Aorta (tissue), 5 donors: Measurements from ENCODE around the gene NAIF1. TPM values are rescaled to one million over a fixed set of nuclear protein-coding genes. Genes with fewer than 3 reads are reported as not detected.

Experiments
- ATAC-seq: fragments of 200-7000 bp; cut with Tn5 transposase; one replicate; pipeline ENCODE4 v1.9.1; 2022; ENCODE audit warnings: moderate library complexity; ENCODE audit not compliant: low FRiP score
- DNase-seq, 2 donors: peaks; one replicate each; pipeline ENCODE4 v3.0.0-alpha.2; 2020
- H3K27ac ChIP-seq, 2 donors: one replicate each; pipeline ENCODE4 v1.5.1; 2013; ENCODE audit warnings: low read length in 2 of 2, mild to moderate bottlenecking in 2 of 2, moderate library complexity in 2 of 2, control low read depth in 1 of 2, inconsistent platforms in 1 of 2, low read depth in 1 of 2
- H3K27me3 ChIP-seq, 2 donors: one replicate each; pipeline ENCODE4 v1.6.1; 2013; ENCODE audit warnings: control low read depth in 1 of 2, low read length in 1 of 2, mild to moderate bottlenecking in 1 of 2, moderate library complexity in 1 of 2; ENCODE audit not compliant: insufficient read depth in 2 of 2, control insufficient read depth in 1 of 2
- H3K36me3 ChIP-seq, 2 donors: one replicate each; pipeline ENCODE4 v1.6.1; 2013; ENCODE audit warnings: control low read depth in 1 of 2, low read length in 1 of 2, mild to moderate bottlenecking in 1 of 2; ENCODE audit not compliant: insufficient read depth in 2 of 2, control insufficient read depth in 1 of 2
- H3K4me1 ChIP-seq, 2 donors: one replicate each; pipeline ENCODE4 v1.6.1; 2013; ENCODE audit warnings: low read length in 2 of 2, control low read depth in 1 of 2, mild to moderate bottlenecking in 1 of 2, moderate library complexity in 1 of 2; ENCODE audit not compliant: insufficient read depth in 2 of 2, control insufficient read depth in 1 of 2
- H3K4me3 ChIP-seq, 2 donors: one replicate each; pipeline ENCODE4 v1.5.1; 2013; ENCODE audit warnings: low read length in 2 of 2, control low read depth in 1 of 2, mild to moderate bottlenecking in 1 of 2
- H3K9me3 ChIP-seq: one replicate; pipeline ENCODE4 v1.6.1; 2013; ENCODE audit warnings: mild to moderate bottlenecking, low read length; ENCODE audit not compliant: control insufficient read depth
- WGBS, 2 donors: extraction: QIAGEN DNeasy Blood & Tissue Kit; methylation state at CpG; one replicate each; pipeline ENCODE4 v1.1.7; 2013; 5-methylcytosine and 5-hydroxymethylcytosine counted together
- intact Hi-C, 2 donors: fragments of 100-400 bp; cut with DNase I; formaldehyde crosslinking; loops; one replicate each; pipeline versions ENCODE4 v1.14.2 to v1.15.0; 2022
- polyA plus RNA-seq, 2 donors: library from polyadenylated mRNA; stranded (reverse); fragments of 200-250 nt; gene quantifications; one replicate each; pipeline ENCODE4 v1.2.3, GENCODE V29; 2013
- total RNA-seq, 2 donors: library from RNA; stranded (reverse); fragmentation: NEBNext Ultra II Directional; extraction: Animal tissue kit (Norgen Biotek cat#: 25700); gene quantifications; one replicate each; pipeline ENCODE4 v1.2.1, GENCODE V29; 2021
- donor health status: healthy with polysubstance abuse.
- donor health status: Bipolar disorder and iron deficiency.
- donor health status: DM: no; HTN: no; CAD: no.
- donor health status: DM: no; HTN: no; CAD: no.
- donor health status: DM: yes; HTN: yes; CAD: no.

The NAIF1 gene
- total and polyA plus RNA-seq, 4 donors: 5.4 to 10.4 (median 8.0) TPM

DNA sequence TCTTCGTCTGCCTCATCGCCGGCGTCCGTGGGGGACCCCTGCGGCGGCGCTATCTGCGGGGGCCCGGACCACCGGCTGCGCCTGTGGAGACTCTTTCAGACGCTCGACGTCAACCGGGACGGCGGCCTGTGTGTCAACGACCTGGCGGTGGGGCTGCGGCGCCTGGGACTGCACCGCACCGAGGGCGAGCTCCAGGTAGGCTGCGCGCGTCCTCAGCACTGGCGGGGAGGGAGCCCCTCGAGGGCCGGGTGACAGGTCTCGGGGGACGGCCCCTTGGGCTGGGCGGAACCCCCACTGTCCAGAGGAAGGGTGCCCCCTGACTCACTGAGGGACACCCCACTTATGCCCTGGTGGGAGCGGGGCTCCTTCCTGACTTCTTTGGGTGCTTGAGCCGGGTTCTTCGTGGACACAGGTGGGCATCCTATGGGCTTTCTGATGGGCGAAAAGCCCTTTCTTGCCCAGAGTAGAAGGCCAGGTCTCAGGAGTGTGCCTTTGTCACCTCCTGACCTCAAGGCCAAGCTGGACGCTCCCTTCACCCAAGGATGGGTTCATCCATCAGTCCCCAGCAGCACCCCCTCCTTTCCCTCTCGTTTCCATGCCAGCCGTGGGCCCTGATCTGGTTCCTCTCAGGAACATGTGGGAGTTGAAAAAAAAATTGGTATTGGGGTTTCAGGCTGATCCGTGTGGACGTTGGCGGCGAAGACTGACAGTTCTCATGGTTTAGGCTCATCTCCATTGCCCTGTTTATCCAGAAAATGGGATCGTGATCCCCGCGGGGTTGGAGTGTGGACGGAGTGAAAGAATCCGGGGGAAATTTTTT, 1.5 kb upstream of the NAIF1 start:
- H3K27me3 ChIP-seq: no peaks in the 10 kb centered on the region
- peaks cover 2 to 7% of the 10 kb centered on the region in 2 donors for H3K4me1 ChIP-seq
- H3K9me3 ChIP-seq: no peaks in the 10 kb centered on the region
- ATAC-seq: no peak
- intact Hi-C loops: no loop called here
- 0 to 1% methylated on average over 45 to 50 of the region's 50 CpGs for WGBS, 2 donors
- peak overlapping the region; percentile 70 to 95 for H3K27ac ChIP-seq
- peak overlapping the region; percentile 81 to 91 for H3K4me3 ChIP-seq
- H3K36me3 ChIP-seq: no peaks in the 10 kb centered on the region
- peak; percentile 62 to 79 for DNase-seq

DNA sequence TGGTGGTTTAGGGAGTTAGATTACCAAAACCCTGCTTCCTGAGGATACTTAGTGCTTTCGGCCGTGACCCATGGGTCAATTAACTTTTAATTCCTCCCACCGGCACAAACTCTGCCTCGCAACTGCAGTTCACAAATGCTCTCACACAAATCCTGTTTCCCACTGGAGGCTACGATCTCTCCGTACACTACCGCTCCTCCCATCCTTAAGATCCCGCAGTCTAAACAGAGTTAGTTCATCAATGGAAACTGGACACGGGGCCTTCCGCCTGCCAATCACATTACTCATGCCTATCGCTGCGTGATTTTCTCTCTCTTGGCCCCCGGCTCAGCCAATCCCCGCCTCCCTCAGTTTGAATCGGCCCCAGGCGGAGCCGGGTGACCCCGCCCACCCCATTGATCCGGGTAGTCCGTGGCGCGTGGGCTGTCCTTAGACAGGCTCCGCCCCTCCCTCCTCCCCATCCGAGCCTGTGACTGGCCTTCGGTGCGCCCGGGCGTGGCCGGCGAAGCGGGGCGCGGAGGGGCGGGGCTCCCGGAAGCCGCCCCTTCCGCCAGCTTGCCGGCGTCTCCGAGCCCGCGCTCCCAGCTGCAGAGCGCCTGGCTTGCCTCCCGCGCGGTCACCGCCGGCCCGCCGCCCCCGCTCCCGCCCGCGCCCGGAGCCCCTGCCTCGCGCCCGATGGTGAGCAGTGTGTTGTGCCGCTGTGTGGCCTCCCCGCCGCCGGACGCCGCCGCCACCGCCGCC, 695 bp upstream of the NAIF1 start, which contains the start of gene SLC25A25:
Gene SLC25A25, plus strand, starts transcription at position 588 of the 741 bp plus-strand sequence. Its CDS starts 88 bp downstream, at position 676.
- Histone ChIP-seq H3K36me3 (no peaks in the 10 kb centered on the region), H3K27ac (peak within 1 kb of the TSS; percentile 70 to 95), H3K9me3 (no peaks in the 10 kb centered on the region), H3K4me1 (peaks cover 2 to 7% of the 10 kb centered on the region in 2 donors), H3K27me3 (no peaks in the 10 kb centered on the region), H3K4me3 (peak within 1 kb of the TSS; percentile 81 to 91)
- 0 to 1% methylated on average over 51 to 67 of the region's 67 CpGs for WGBS, 2 donors
- ATAC-seq: peak; percentile 96
- DNase-seq: peak; percentile 100
- intact Hi-C loops: no loop called here

DNA sequence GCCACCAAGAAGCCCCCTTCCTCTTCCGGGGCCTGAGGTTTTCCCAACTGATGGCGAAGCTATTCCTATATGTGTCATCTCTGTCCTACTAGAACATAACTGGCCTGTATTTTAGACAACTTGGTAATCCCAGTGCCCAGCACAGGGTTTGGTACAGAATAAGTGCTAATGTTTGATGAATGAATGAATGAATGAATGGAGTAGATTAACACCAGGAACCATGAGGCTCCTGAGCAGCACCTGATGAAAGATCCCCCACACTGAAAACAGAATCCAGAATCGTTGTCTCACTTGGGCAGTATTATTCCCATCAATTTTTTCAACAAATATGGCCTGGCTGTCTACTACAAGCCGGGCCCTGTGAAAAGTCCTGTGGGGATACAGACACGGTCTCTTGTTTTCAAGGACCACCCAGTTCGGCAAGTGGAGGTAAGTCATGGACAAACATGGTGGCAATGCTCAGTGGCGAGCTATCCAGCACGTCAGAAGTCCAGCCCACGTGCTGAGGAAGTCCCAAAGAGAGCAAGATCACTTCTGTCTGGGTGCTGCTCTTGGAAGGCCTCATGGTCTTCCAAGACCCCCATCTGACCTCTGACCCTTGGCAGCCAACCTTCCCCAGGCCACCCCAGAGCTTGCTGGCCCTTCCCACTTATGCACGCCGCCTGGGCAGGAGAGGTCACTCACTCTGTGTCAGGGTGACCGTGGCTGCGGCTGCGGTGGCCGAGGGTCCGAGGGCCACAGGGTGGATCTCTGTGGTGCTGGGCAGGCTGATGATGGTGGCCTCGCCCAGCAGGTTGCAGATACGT, 1.0 kb downstream of the NAIF1 start:
- Histone ChIP-seq H3K4me1 (peaks cover 0 to 2% of the 10 kb centered on the region in 2 donors), H3K9me3 (no peaks in the 10 kb centered on the region), H3K4me3 (peak overlapping the region in 1 of 2 donors; percentile 1), H3K27ac (no peak overlapping the region), H3K36me3 (peaks cover 0 to 1% of the 10 kb centered on the region in 2 donors), H3K27me3 (no peaks in the 10 kb centered on the region)
- peak in 1 of 2 donors; percentile 60 for DNase-seq
- intact Hi-C loops: no loop called here
- no peak for ATAC-seq
- 93 to 94% methylated on average over 18 of the region's 18 CpGs for WGBS, 2 donors

DNA sequence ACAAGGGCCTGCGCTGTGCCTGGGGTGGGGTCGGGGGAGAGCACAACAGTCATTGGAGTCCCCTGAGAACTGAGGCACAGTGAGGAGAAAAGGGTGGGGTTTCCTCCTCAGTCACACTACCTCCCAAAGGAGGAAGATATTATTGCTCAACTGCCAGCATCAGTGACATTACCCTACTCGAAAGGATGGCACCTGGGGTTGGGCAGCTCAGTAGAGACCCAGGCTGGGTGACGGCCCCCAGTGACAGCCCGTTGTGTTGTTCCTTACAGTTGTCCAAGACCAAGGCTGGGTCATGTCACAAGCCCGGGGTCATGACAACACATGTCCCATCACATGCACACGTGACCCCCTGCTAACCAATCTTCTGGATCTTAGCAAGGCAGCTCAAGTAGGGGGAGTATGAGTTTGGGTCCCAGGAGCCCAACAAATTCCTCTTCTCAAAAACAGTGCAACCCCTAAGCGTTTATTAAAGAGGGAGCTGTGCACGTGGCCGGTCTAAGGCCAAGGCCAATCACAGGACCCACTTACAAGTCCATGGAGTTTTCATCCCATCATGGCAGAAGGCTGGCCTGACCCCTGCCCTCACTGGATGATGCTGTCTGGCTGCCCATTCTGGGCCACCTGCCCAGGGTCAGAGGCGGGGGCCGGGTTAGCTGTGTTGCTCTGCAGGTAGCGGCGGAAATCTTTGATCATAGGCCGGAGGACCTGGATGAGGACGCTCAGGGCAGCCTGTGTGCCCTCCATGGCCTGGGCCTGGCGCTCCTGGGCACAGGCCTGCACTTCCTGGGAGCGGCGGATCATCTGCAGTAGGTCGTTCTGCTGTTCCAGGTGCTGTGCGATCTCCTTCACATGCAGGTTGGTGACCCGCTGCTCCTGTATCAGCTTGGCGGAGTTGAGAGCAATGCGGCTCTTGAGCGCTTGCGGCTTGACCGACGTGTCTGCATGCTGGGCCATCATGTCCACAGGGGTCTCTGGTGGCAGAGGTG, 4.0 kb downstream of the NAIF1 start:
- no peaks in the 10 kb centered on the region for H3K27me3 ChIP-seq
- DNase-seq (no peak), ATAC-seq (no peak)
- no peak overlapping the region for H3K4me3 ChIP-seq
- 94 to 95% methylated on average over 28 of the region's 28 CpGs for WGBS, 2 donors
- peaks cover 0 to 1% of the 10 kb centered on the region in 2 donors for H3K36me3 ChIP-seq
- intact Hi-C loops: loop anchor here in 1 of 2 donors (5.0 kb wide), 1 partner anchor 39 kb away; no protein-coding TSS in a partner anchor
- no peaks in the 10 kb centered on the region for H3K9me3 ChIP-seq
- no peak overlapping the region for H3K27ac ChIP-seq
- peaks cover 0 to 2% of the 10 kb centered on the region in 2 donors for H3K4me1 ChIP-seq

- Histone ChIP-seq H3K4me3 (no peak overlapping the region), H3K9me3 (no peaks in the 10 kb centered on the region), H3K27me3 (no peaks in the 10 kb centered on the region), H3K36me3 (peaks cover 0 to 1% of the 10 kb centered on the region in 2 donors), H3K27ac (no peak overlapping the region), H3K4me1 (peaks cover 0 to 2% of the 10 kb centered on the region in 2 donors)
- ATAC-seq (no peak), DNase-seq (no peak)
- intact Hi-C loops: loop anchor here in 1 of 2 donors (5.0 kb wide), 1 partner anchor 40 kb away; no protein-coding TSS in a partner anchor
- 75 to 77% methylated on average over 6 of the region's 6 CpGs for WGBS, 2 donors
These were observed 4.8 kb downstream of the NAIF1 start for GRCh38 chr9:128062279-128062678.

DNA sequence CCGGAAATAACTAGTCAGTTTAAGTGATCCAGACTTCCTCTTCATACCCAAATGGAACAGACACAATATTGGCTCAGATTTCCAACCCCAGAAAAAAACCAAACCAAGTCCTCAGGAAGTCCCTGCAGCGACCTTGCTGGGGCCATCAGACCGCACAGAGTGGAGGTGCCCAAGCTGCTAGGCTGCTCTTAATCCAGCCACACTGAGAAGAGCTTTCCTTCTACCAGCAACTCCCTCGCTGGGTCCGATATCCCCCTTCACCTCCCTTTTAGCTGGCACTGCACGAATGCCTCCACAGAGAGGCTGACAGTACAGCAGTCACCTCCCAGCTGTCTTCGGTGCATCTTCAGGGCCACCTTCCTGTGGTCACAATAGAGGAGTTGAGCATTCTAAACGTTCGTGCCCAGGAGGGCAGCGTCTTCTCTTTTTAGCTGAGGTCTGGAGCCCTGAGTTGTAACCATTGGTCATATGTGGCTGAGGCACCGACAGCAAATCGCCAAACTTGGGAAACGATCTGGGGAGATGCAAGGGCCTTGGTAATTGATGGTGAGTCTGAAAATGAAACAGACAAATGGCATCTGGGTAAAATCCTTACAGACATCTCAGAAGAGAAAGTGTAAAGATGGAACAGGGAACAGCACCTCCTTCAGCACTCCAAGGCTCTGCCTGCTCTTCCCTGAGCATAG, 5.7 kb downstream of the NAIF1 start:
- no peaks in the 10 kb centered on the region for H3K9me3 ChIP-seq
- no peak for DNase-seq
- WGBS, 2 donors: 75% methylated on average over 13 of the region's 13 CpGs
- H3K27ac ChIP-seq: no peak overlapping the region
- H3K36me3 ChIP-seq: peaks cover 0 to 1% of the 10 kb centered on the region in 2 donors
- H3K4me3 ChIP-seq: no peak overlapping the region
- H3K4me1 ChIP-seq: no peaks in the 10 kb centered on the region
- H3K27me3 ChIP-seq: no peaks in the 10 kb centered on the region
- no peak for ATAC-seq
- intact Hi-C loops: loop anchor here in 1 of 2 donors (5.0 kb wide), 1 partner anchor 41 kb away; no protein-coding TSS in a partner anchor

DNA sequence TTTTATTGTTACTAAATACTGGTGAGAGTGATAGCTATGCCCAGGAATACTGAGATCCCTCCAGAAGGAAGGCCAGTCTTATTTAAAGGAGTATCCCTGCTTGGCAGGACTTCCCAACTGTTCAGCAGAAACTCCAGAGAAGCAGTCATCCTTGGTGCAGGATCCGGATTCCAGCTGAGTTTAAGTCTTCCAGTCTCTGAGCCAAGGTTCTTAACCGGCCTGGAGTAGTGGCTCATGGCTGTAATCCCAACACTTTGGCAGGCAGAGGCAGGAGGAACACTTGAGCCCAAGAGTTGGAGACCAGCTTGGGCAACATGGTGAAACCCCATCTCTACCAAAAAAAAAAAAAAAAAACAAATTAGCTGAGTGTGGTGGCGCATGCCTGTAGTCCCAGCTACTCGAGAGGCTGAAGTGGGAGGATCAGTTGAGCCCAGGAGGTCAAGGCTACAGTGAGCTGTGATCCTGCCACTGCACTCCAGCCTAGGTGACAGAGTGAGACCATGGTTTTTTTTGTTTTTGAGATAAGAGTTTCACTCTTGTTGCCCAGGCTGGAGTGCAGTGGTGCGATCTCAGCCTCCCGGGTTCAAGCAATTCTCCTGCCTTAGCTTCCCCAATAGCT, 7.6 kb downstream of the NAIF1 start:
- ATAC-seq (no peak), DNase-seq (no peak)
- no peaks in the 10 kb centered on the region for H3K4me1 ChIP-seq
- 46 to 52% methylated on average over 6 of the region's 6 CpGs for WGBS, 2 donors
- H3K4me3 ChIP-seq: no peak overlapping the region
- H3K36me3 ChIP-seq: peaks cover 0 to 1% of the 10 kb centered on the region in 2 donors
- H3K9me3 ChIP-seq: no peaks in the 10 kb centered on the region
- no peaks in the 10 kb centered on the region for H3K27me3 ChIP-seq
- no peak overlapping the region for H3K27ac ChIP-seq
- intact Hi-C loops: no loop called here
